Suprapubic skin (tissue), 4 donors: ENCODE data around the gene ZNF747. TPM values are rescaled to one million over a fixed set of nuclear protein-coding genes. Genes with fewer than 3 reads are reported as not detected.

ENCODE experiments used
- DNase-seq, 2 donors: peaks; one replicate each; pipeline ENCODE4 v3.0.0-alpha.2; 2019; ENCODE audit warnings: low spot score in 2 of 2
- H3K27ac ChIP-seq: fragments of 200-600 bp; sonication (generic); one replicate; pipeline ENCODE4 v1.5.1; 2019
- H3K27me3 ChIP-seq: fragments of 200-600 bp; sonication (generic); one replicate; pipeline ENCODE4 v1.5.1; 2019
- H3K36me3 ChIP-seq: fragments of 200-600 bp; sonication (generic); one replicate; pipeline ENCODE4 v1.5.1; 2019
- H3K4me1 ChIP-seq: fragments of 200-600 bp; sonication (generic); one replicate; pipeline ENCODE4 v1.5.1; 2019
- H3K4me3 ChIP-seq: fragments of 200-600 bp; sonication (generic); one replicate; pipeline ENCODE4 v1.5.1; 2019; ENCODE audit warnings: mild to moderate bottlenecking
- H3K9me3 ChIP-seq: fragments of 200-600 bp; sonication (generic); one replicate; pipeline ENCODE4 v1.5.1; 2019
- CTCF ChIP-seq, 2 donors: fragments of 200-600 bp in 1 of 2; fragments of 450-650 bp in 1 of 2; sonication (generic) in 1 of 2; IDR thresholded peaks; one replicate each; pipeline ENCODE4 v1.5.1; 2016 to 2019; ENCODE audit warnings: antibody characterized with exemption in 2 of 2, mild to moderate bottlenecking in 1 of 2, moderate library complexity in 1 of 2
- EP300 ChIP-seq: sonication (generic); formaldehyde crosslinking; IDR thresholded peaks from one replicate; pipeline ENCODE4 v1.6.1; 2017; ENCODE audit warnings: antibody characterized with exemption
- POLR2A ChIP-seq, 2 donors: fragments of 450-650 bp; IDR thresholded peaks; one replicate each; pipeline ENCODE4 v1.6.1; 2017; ENCODE audit warnings: antibody characterized with exemption in 2 of 2, mild to moderate bottlenecking in 2 of 2, moderate library complexity in 2 of 2
- POLR2AphosphoS5 ChIP-seq, 3 donors: sonication (generic); formaldehyde crosslinking; IDR thresholded peaks; one replicate each; pipeline ENCODE4 v1.6.1; 2017; ENCODE audit warnings: antibody characterized with exemption in 3 of 3
- WGBS: methylation state at CpG from one replicate; pipeline ENCODE4 v1.1.5; 2018; 5-methylcytosine and 5-hydroxymethylcytosine counted together
- total RNA-seq, 4 donors: library from RNA; depleted of rRNA; stranded (reverse); fragments of >200 nt; gene quantifications; one replicate each; pipeline ENCODE4 v1.1.0, GENCODE V29; 2016

ZNF747 gene
- total RNA-seq, 4 donors from 2014 or later, result 9.4 to 15.4 (median 11.5) TPM

- no peak for DNase-seq
- no peak for TF ChIP-seq CTCF (IDR thresholded peaks at IDR 0.05)
- no peak for TF ChIP-seq EP300
- TF ChIP-seq POLR2A (IDR thresholded peaks at IDR 0.05), result no peak
- no peak for TF ChIP-seq POLR2AphosphoS5 (IDR thresholded peaks at IDR 0.05)
- peak overlapping the region; percentile 54 for H3K4me3 ChIP-seq
- no peaks in the 10 kb centered on the region for H3K9me3 ChIP-seq
- H3K36me3 ChIP-seq, result no peaks in the 10 kb centered on the region
- no peaks in the 10 kb centered on the region for H3K27me3 ChIP-seq
- WGBS, result 75% methylated on average over 14 of the region's 14 CpGs
- peak overlapping the region; percentile 38 for H3K27ac ChIP-seq
- H3K4me1 ChIP-seq, result peaks cover 29% of the 10 kb centered on the region
Measured at GRCh38 chr16:30562021-30562420, 27.4 kb upstream of the ZNF747 start.

GRCh38 chr16:30561089-30561816, 26.6 kb upstream of the ZNF747 start:
- Histone ChIP-seq H3K9me3 (no peaks in the 10 kb centered on the region), H3K4me1 (peaks cover 36% of the 10 kb centered on the region), H3K4me3 (peak overlapping the region; percentile 54), H3K27me3 (no peaks in the 10 kb centered on the region), H3K36me3 (peaks cover 2% of the 10 kb centered on the region), H3K27ac (peak overlapping the region; percentile 38)
- no peak for DNase-seq
- TF ChIP-seq EP300, result no peak
- TF ChIP-seq POLR2A (IDR thresholded peaks at IDR 0.05), result no peak
- TF ChIP-seq CTCF (IDR thresholded peaks at IDR 0.05), result no peak
- TF ChIP-seq POLR2AphosphoS5 (IDR thresholded peaks at IDR 0.05), result no peak
- 25% methylated on average over 42 of the region's 46 CpGs for WGBS

- TF ChIP-seq CTCF (IDR thresholded peaks at IDR 0.05) (no peak), POLR2A (IDR thresholded peaks at IDR 0.05) (no peak), POLR2AphosphoS5 (IDR thresholded peaks at IDR 0.05) (no peak), EP300 (no peak)
- Histone ChIP-seq H3K9me3 (no peaks in the 10 kb centered on the region), H3K4me1 (peaks cover 38% of the 10 kb centered on the region), H3K36me3 (peaks cover 18% of the 10 kb centered on the region), H3K27ac (no peak overlapping the region), H3K27me3 (no peaks in the 10 kb centered on the region), H3K4me3 (no peak overlapping the region)
- DNase-seq, result no peak
- 94% methylated on average over 6 of the region's 6 CpGs for WGBS
Measured at GRCh38 chr16:30559690-30560089, 25.0 kb upstream of the ZNF747 start.

GRCh38 chr16:30558789-30559377, 24.2 kb upstream of the ZNF747 start:
- Histone ChIP-seq H3K9me3 (no peaks in the 10 kb centered on the region), H3K27me3 (no peaks in the 10 kb centered on the region), H3K36me3 (peaks cover 24% of the 10 kb centered on the region), H3K4me1 (peaks cover 38% of the 10 kb centered on the region), H3K4me3 (peak overlapping the region; percentile 96), H3K27ac (peak overlapping the region; percentile 93)
- no peak for DNase-seq
- 78% methylated on average over 21 of the region's 21 CpGs for WGBS
- TF ChIP-seq POLR2AphosphoS5 (IDR thresholded peaks at IDR 0.05) (no peak), CTCF (IDR thresholded peaks at IDR 0.05) (no peak), POLR2A (IDR thresholded peaks at IDR 0.05) (no peak), EP300 (no peak)

- H3K36me3 ChIP-seq, result peaks cover 26% of the 10 kb centered on the region
- peak within 1 kb of the TSS; percentile 96 for H3K4me3 ChIP-seq
- H3K27ac ChIP-seq, result peak within 1 kb of the TSS; percentile 93
- H3K9me3 ChIP-seq, result no peaks in the 10 kb centered on the region
- peaks cover 42% of the 10 kb centered on the region for H3K4me1 ChIP-seq
- TF ChIP-seq CTCF (IDR thresholded peaks at IDR 0.05), result no peak
- TF ChIP-seq POLR2AphosphoS5 (IDR thresholded peaks at IDR 0.05), result peak in 2 of 3 donors; percentile 49 to 58
- no peaks in the 10 kb centered on the region for H3K27me3 ChIP-seq
- DNase-seq, result peak; percentile 99
- WGBS, result 0% methylated on average over 9 of the region's 74 CpGs
Measured at GRCh38 chr16:30557957-30558788, 23.5 kb upstream of the ZNF747 start, which contains the start of gene ZNF764. Gene ZNF764, minus strand, starts transcription at chr16:30558374. Its CDS starts 192 bp downstream, at chr16:30558182.
